ENCODE measurements around the gene CDCA3. TPM values are rescaled to one million over a fixed set of nuclear protein-coding genes. Genes with fewer than 3 reads are reported as not detected.

CDCA3 gene
- total RNA-seq, 6 donors from 2014 or later, result 0.39 to 10.3 (median 2.8) TPM; not detected in 1

DNA sequence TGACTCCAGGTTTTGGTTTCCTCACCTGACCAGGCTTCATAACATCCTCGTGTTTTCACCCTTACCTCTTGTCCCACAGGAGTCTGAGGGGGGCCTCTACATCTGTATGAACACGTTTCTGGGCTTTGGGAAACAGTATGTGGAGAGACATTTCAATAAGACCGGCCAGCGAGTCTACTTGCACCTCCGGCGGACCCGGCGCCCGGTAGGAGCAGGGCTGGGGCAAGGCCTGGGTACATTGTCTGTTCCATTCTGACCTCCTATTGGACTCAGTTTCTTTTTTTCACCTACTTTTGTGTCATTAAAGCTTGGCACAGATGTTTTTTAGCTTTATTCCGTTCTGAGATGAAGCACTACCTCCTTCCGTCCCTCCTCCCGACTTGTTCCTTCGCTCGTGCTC lies 4.2 kb upstream of the CDCA3 start:
- no peak overlapping the region for H3K27ac ChIP-seq
- H3K9me3 ChIP-seq, result no peaks in the 10 kb centered on the region
- no peaks in the 10 kb centered on the region for H3K27me3 ChIP-seq
- DNase-seq, result peak in 1 of 2 donors; percentile 63
- WGBS, 2 donors, result 91 to 95% methylated on average over 14 of the region's 14 CpGs
- H3K36me3 ChIP-seq, result peaks cover 22 to 54% (median 48%) of the 10 kb centered on the region in 4 donors
- no peak overlapping the region for H3K4me3 ChIP-seq
- H3K4me1 ChIP-seq, result peaks cover 13 to 21% (median 16%) of the 10 kb centered on the region in 4 donors
- ATAC-seq (ENCODE audit: low FRiP score in 2 of 2), result no peak
- TF ChIP-seq, protein P1, sequence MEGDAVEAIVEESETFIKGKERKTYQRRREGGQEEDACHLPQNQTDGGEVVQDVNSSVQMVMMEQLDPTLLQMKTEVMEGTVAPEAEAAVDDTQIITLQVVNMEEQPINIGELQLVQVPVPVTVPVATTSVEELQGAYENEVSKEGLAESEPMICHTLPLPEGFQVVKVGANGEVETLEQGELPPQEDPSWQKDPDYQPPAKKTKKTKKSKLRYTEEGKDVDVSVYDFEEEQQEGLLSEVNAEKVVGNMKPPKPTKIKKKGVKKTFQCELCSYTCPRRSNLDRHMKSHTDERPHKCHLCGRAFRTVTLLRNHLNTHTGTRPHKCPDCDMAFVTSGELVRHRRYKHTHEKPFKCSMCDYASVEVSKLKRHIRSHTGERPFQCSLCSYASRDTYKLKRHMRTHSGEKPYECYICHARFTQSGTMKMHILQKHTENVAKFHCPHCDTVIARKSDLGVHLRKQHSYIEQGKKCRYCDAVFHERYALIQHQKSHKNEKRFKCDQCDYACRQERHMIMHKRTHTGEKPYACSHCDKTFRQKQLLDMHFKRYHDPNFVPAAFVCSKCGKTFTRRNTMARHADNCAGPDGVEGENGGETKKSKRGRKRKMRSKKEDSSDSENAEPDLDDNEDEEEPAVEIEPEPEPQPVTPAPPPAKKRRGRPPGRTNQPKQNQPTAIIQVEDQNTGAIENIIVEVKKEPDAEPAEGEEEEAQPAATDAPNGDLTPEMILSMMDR (IDR thresholded peaks at IDR 0.05), result no peak
- no peak for TF ChIP-seq EP300 (IDR thresholded peaks at IDR 0.05)
- no peak for TF ChIP-seq POLR2AphosphoS5 (IDR thresholded peaks at IDR 0.05)
- TF ChIP-seq POLR2A (IDR thresholded peaks at IDR 0.05), result no peak

DNA sequence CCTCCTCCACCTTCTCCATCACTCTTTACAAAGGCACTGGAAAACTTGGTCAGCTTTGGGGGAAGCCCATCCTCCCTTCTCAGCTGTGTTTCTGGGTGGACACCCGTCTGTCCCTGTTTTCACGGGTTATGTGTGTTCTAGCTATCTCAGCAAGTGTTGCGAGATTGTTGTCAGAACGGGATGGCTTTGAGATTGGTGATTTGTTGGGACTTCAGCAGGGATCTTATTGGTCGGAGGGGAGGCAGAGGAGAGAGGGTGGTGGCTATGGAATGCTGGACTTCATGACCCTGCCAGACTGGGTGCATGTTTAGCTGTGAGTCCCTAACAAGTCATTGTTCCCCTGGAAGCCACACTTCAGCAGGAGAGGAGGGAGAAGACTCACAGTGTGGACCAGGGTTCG lies 3.0 kb upstream of the CDCA3 start:
- WGBS, 2 donors, result 78 to 84% methylated on average over 6 of the region's 6 CpGs

DNA sequence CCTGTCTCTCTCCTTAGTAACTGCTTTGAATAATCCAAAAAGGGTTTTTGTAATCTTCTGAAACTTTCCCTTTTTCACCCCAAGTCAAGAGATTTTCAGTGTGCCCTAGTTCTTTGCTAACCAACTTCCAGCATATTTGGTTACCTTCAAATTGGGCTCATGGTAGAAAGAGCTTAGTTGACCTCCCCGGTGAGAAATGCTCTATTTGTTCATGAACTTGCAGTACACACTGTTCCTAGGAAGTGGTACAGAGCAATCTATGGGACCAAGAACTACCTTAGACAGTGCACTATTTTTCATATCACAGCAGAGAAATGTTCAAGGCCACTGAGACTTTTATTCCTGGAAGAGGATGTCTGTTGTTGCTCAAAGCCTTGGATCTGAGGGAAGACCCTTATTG lies 2.5 kb upstream of the CDCA3 start:
- Histone ChIP-seq H3K27me3 (no peaks in the 10 kb centered on the region), H3K4me3 (no peak overlapping the region), H3K36me3 (peaks cover 16 to 37% (median 31%) of the 10 kb centered on the region in 4 donors), H3K27ac (peak overlapping the region in 2 of 4 donors; percentile 91 to 94), H3K9me3 (no peaks in the 10 kb centered on the region), H3K4me1 (peaks cover 13 to 23% (median 16%) of the 10 kb centered on the region in 4 donors)
- 61 to 67% methylated on average over 1 of the region's 1 CpG for WGBS, 2 donors
- DNase-seq (no peak), ATAC-seq (ENCODE audit: low FRiP score in 2 of 2) (no peak)
- TF ChIP-seq POLR2A (IDR thresholded peaks at IDR 0.05) (no peak), POLR2AphosphoS5 (IDR thresholded peaks at IDR 0.05) (no peak), EP300 (IDR thresholded peaks at IDR 0.05) (no peak)
- TF ChIP-seq, protein P1 (IDR thresholded peaks at IDR 0.05), result no peak

More for the DNA sequence above, 3.0 kb upstream of the CDCA3 start:
- no peak for DNase-seq
- Histone ChIP-seq H3K36me3 (peaks cover 20 to 41% (median 35%) of the 10 kb centered on the region in 4 donors), H3K4me1 (peaks cover 13 to 23% (median 16%) of the 10 kb centered on the region in 4 donors), H3K27me3 (no peaks in the 10 kb centered on the region), H3K27ac (no peak overlapping the region), H3K4me3 (no peak overlapping the region), H3K9me3 (no peaks in the 10 kb centered on the region)
- no peak for ATAC-seq (ENCODE audit: low FRiP score in 2 of 2)
- TF ChIP-seq EP300 (IDR thresholded peaks at IDR 0.05), result no peak
- TF ChIP-seq POLR2AphosphoS5 (IDR thresholded peaks at IDR 0.05), result no peak
- TF ChIP-seq, protein P1 (IDR thresholded peaks at IDR 0.05), result no peak
- no peak for TF ChIP-seq POLR2A (IDR thresholded peaks at IDR 0.05)

DNA sequence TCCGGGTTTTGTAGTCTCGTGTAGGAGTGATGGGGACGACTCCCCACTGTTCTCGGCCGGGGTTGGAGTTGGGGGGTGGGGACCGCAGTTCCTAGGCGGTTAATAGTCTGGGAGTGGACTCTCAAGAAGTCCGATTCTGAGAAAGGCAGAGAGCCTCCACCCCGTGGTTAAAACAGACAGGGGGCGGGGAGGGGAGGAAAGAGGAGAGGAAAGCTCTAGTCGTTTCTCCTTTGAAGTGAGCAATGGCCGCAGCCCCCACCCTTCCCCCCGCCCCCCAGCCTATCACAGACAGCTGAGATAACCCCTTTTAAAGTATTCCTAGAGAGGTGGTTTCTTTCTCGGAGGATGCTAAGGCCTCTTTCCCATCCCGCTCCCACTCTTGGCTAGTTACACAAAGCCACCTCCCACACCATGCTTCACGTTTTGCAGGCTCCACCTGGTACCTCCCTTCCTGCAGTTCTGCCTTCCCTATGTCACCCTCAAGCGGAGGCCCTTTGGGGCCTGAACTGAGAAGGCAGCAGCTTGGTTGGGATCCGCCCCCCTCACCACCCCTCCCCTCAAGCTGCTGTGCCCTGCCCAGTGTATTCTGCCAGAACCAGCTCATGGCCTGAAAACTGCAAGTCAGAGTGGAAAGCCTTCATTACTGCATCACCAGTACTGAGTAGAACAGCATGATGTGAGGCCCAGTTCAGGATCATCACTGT lies 1.7 kb upstream of the CDCA3 start:
- Histone ChIP-seq H3K4me3 (peak overlapping the region; percentile 56 to 71 (median 67)), H3K27me3 (no peaks in the 10 kb centered on the region), H3K27ac (peak overlapping the region; percentile 6 to 94 (median 91)), H3K4me1 (peaks cover 13 to 23% (median 16%) of the 10 kb centered on the region in 4 donors), H3K9me3 (no peaks in the 10 kb centered on the region), H3K36me3 (peaks cover 8 to 29% (median 23%) of the 10 kb centered on the region in 4 donors)
- DNase-seq, result no peak
- ATAC-seq (ENCODE audit: low FRiP score in 2 of 2), result no peak
- TF ChIP-seq POLR2AphosphoS5 (IDR thresholded peaks at IDR 0.05) (no peak), POLR2A (IDR thresholded peaks at IDR 0.05) (no peak), EP300 (IDR thresholded peaks at IDR 0.05) (no peak)
- TF ChIP-seq, protein P1 (IDR thresholded peaks at IDR 0.05), result no peak
- WGBS, 2 donors, result 1 to 3% methylated on average over 16 to 18 of the region's 18 CpGs

Data from upper lobe of left lung (tissue), 6 donors.